Suprapubic skin (tissue), 3 donors: Measurements from ENCODE around the gene ATP5F1C.

ENCODE experiments used
- CTCF ChIP-seq, 2 donors: fragments of 200-600 bp in 1 of 2; fragments of 450-650 bp in 1 of 2; sonication (generic) in 1 of 2; IDR thresholded peaks; one replicate each; pipeline ENCODE4 v1.5.1; 2016 to 2019; ENCODE audit warnings: antibody characterized with exemption in 2 of 2, mild to moderate bottlenecking in 1 of 2, moderate library complexity in 1 of 2
- EP300 ChIP-seq: sonication (generic); formaldehyde crosslinking; IDR thresholded peaks from one replicate; pipeline ENCODE4 v1.6.1; 2017; ENCODE audit warnings: antibody characterized with exemption
- POLR2A ChIP-seq, 2 donors: fragments of 450-650 bp; IDR thresholded peaks; one replicate each; pipeline ENCODE4 v1.6.1; 2017; ENCODE audit warnings: antibody characterized with exemption in 2 of 2, mild to moderate bottlenecking in 2 of 2, moderate library complexity in 2 of 2

- no peak for TF ChIP-seq CTCF (IDR thresholded peaks at IDR 0.05)
- no peak for TF ChIP-seq EP300
- TF ChIP-seq POLR2A (IDR thresholded peaks at IDR 0.05), result no peak
Observed at GRCh38 chr10:7855205-7855604, 67.2 kb downstream of the ATP5F1C start.
